ENCODE measurements around the gene PIK3C2A. TPM values are rescaled to one million over a fixed set of nuclear protein-coding genes. Genes with fewer than 3 reads are reported as not detected.

PIK3C2A gene
- total and polyA plus RNA-seq, 2 of the 8 experiments (the other 6 are each of a cell fraction or from before 2014, with no cell fraction given) = 20.1 to 127 TPM

DNA sequence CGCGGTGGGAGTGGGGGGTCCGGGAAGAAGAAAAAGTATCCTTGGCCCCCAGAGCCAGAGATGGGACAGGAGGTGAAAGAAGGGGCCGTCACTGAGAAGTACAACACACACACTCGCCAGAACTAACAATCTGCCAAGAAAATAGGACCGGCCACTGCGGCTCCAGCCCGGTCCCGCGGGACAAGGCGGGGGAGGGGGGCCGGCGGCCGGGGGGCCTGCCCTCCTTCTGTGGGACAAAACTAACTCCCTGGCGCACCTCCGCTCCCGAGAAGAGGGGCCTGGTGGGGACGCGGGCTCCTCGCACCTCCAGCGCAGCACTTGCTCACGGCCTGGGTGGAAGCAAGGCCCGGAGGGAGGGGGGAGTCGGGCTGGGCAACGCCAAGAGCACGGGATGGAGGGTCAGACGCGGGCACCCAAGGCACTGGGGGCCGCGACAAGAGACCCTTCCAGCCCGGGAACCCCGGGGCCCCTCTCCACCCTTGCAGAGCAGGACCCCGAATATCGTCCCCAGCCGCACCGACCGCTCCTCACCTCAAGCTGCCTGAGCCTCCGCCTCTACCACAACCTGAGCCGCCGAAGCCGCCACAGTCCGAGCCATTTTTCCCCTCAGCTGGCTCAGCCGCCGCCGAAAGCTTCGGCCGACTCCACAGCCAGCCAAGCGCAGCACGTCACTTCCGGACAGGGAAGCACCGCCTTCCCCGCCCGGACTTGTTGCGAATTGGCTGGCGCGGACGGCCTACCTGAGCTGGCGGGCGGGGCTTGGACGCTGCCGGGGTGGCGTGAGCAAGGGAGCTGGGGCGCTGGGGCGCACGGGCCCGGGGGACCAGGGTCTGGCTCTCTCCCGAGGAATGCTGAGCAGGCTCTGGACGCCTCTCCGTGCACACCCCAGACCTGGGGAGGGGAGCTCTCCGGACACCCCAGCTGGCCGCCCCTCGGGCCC is at the start of gene PIK3C2A (continued):
- TF ChIP-seq, protein P1, sequence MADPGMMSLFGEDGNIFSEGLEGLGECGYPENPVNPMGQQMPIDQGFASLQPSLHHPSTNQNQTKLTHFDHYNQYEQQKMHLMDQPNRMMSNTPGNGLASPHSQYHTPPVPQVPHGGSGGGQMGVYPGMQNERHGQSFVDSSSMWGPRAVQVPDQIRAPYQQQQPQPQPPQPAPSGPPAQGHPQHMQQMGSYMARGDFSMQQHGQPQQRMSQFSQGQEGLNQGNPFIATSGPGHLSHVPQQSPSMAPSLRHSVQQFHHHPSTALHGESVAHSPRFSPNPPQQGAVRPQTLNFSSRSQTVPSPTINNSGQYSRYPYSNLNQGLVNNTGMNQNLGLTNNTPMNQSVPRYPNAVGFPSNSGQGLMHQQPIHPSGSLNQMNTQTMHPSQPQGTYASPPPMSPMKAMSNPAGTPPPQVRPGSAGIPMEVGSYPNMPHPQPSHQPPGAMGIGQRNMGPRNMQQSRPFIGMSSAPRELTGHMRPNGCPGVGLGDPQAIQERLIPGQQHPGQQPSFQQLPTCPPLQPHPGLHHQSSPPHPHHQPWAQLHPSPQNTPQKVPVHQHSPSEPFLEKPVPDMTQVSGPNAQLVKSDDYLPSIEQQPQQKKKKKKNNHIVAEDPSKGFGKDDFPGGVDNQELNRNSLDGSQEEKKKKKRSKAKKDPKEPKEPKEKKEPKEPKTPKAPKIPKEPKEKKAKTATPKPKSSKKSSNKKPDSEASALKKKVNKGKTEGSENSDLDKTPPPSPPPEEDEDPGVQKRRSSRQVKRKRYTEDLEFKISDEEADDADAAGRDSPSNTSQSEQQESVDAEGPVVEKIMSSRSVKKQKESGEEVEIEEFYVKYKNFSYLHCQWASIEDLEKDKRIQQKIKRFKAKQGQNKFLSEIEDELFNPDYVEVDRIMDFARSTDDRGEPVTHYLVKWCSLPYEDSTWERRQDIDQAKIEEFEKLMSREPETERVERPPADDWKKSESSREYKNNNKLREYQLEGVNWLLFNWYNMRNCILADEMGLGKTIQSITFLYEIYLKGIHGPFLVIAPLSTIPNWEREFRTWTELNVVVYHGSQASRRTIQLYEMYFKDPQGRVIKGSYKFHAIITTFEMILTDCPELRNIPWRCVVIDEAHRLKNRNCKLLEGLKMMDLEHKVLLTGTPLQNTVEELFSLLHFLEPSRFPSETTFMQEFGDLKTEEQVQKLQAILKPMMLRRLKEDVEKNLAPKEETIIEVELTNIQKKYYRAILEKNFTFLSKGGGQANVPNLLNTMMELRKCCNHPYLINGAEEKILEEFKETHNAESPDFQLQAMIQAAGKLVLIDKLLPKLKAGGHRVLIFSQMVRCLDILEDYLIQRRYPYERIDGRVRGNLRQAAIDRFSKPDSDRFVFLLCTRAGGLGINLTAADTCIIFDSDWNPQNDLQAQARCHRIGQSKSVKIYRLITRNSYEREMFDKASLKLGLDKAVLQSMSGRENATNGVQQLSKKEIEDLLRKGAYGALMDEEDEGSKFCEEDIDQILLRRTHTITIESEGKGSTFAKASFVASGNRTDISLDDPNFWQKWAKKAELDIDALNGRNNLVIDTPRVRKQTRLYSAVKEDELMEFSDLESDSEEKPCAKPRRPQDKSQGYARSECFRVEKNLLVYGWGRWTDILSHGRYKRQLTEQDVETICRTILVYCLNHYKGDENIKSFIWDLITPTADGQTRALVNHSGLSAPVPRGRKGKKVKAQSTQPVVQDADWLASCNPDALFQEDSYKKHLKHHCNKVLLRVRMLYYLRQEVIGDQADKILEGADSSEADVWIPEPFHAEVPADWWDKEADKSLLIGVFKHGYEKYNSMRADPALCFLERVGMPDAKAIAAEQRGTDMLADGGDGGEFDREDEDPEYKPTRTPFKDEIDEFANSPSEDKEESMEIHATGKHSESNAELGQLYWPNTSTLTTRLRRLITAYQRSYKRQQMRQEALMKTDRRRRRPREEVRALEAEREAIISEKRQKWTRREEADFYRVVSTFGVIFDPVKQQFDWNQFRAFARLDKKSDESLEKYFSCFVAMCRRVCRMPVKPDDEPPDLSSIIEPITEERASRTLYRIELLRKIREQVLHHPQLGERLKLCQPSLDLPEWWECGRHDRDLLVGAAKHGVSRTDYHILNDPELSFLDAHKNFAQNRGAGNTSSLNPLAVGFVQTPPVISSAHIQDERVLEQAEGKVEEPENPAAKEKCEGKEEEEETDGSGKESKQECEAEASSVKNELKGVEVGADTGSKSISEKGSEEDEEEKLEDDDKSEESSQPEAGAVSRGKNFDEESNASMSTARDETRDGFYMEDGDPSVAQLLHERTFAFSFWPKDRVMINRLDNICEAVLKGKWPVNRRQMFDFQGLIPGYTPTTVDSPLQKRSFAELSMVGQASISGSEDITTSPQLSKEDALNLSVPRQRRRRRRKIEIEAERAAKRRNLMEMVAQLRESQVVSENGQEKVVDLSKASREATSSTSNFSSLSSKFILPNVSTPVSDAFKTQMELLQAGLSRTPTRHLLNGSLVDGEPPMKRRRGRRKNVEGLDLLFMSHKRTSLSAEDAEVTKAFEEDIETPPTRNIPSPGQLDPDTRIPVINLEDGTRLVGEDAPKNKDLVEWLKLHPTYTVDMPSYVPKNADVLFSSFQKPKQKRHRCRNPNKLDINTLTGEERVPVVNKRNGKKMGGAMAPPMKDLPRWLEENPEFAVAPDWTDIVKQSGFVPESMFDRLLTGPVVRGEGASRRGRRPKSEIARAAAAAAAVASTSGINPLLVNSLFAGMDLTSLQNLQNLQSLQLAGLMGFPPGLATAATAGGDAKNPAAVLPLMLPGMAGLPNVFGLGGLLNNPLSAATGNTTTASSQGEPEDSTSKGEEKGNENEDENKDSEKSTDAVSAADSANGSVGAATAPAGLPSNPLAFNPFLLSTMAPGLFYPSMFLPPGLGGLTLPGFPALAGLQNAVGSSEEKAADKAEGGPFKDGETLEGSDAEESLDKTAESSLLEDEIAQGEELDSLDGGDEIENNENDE (IDR thresholded peaks at IDR 0.05; ENCODE audit: insufficient replicate concordance, low read length) = no peak
- TF ChIP-seq SIX5 (IDR thresholded peaks at IDR 0.05; ENCODE audit: low read depth, low read length) (no peak), HDAC6 (IDR thresholded peaks at IDR 0.05; ENCODE audit: low read depth, low read length) (no peak), RXRA (IDR thresholded peaks at IDR 0.05; ENCODE audit: insufficient read depth, low read depth, low read length) (no peak)
- TF ChIP-seq, protein P2, sequence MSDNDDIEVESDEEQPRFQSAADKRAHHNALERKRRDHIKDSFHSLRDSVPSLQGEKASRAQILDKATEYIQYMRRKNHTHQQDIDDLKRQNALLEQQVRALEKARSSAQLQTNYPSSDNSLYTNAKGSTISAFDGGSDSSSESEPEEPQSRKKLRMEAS (IDR thresholded peaks at IDR 0.05) = no peak; the same call in 1 of the 2 replicates

Measured in H1 (cell line).